ENCODE measurements around the gene WDR53.
"Not testable (repeated sequence)": the region's sequence is repeated elsewhere in the genome, so short reads cannot be mapped to it uniquely, and the experiment has no call there.

WDR53 gene

DNA sequence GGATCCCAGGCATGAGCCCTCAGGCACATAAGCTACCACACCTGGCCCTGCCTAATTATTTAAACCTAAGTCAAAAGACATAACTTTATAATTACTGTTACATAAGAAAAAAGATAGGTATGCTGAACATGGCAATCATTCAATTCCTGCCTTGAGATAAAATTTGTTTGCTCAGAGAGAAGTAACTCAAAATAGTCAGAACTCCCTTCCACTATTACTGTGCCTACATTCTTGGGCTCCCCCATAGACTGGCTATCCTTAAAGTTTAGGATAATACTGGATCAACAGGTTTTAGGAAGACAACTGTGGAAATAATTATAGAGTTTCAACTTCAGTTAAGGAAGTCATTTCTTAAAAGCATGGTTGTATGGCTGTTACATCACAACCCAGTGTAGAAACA, 9.9 kb downstream of the WDR53 start:
- no peak for DNase-seq (ENCODE audit: low read depth)

DNA sequence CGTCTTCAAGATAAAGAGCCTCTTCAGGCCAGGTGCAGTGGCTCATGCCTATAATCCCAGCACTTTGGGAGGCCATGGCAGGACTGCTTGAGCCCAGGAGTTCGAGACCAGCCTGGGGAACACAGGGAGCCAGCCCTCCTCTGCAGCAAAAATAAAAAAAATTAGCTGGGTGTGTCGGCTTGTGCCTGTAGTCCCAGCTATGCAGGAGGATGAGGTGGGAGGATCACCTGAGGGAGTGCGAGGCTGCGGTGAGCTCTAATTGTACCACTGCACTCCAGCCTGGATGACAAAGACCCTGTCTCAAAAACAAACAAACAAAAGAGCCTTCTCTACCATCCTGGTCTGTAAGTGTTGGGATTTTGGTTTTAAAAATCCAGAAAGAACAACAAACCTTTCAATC, 11.1 kb downstream of the WDR53 start:
- DNase-seq (ENCODE audit: low read depth) = no peak

DNA sequence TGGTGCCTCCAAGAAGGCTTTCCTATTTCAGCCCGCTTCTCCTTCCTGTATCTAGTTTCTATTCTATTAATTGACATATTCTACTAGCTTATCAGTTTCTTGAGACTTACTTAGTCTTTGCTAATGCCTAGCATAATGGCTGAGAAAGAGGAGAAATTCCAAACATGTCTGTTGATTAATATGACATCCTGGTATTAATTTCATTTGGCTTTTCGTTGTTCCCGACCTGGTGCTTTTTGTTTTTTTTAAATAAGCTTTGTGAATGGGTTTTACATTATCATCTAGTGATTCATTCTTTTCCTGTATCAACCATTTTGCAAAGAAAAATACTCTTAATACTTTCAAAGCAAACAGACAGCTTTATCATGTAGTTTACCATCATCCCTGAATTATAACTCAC, 13.1 kb downstream of the WDR53 start:
- DNase-seq (ENCODE audit: low read depth) = no peak

DNA sequence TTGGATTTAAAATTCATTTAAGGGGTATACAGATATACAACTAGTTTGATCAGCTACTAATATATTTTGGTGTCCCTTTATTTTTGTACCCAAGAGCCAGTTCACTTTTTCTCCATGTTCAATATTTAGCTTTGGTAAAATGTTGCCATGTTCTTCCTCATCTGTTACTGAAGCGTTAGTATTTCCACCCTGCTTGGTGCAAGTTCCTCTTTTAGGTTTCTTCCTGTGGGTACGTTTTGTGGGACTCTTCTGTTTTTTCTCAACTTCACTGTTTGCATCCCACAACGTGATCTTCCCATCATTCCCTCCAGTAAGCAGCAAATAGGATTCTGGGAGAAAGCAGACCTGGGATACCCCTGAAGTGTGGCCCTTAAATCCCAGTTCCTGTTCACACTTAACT, 14.1 kb downstream of the WDR53 start:
- DNase-seq (ENCODE audit: low read depth) = no peak

DNA sequence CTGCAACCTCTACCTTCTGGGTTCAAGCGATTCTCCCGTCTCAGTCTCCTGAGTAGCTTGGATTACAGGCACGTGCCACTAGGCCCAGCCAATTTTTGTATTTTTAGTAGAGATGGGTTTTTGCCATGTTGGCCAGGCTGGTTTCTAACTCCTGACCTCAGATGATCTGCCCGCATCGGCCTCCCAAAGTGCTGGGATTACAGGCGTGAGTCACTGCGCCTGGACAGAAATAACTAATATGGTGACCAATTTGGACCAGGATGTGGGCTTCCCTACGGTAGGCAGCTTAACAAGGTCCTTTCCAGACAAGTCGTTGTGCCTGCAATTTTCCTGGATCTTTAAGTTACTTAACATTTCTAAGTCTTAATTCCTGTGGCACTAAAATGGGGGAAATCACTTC, 14.8 kb downstream of the WDR53 start:
- DNase-seq (ENCODE audit: low read depth) = no peak

DNA sequence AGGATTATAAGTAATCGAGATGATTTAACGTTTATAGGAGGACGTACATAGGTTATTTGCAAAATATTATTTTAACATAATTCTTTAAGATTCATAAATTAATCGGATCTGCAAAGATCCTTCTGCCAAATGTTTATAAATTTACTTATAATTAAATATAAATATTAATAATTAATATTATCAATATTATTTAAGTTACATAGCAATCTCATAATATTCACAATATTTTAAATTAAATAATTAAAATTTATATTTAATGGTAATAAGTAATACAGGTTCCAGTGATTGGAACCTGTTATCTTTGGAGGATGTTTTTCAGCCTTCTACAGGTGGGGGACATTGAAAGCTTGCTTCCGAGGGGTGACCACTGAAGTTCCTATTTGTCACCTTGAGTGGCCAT, 16.1 kb downstream of the WDR53 start:
- no peak for DNase-seq (ENCODE audit: low read depth)

DNA sequence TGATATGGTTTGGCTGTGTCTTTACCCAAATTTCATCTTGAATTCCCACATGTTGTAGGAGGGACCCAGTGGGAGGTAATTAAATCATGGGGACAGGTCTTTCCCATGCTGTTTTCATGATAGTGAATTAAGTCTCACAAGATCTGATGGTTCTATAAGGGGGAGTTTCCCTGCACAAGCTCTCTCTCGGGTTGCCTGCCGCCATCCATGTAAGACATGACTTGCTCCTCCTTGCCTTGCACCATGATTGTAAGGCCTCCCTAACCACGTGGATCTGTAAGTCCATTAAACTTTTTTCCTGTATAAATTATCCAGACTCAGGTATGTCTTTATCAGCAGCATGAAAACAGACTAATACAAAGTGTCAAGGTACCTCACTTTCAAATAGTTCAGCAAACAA, 18.2 kb downstream of the WDR53 start:
- not testable (repeated sequence) for DNase-seq (ENCODE audit: low read depth)

DNA sequence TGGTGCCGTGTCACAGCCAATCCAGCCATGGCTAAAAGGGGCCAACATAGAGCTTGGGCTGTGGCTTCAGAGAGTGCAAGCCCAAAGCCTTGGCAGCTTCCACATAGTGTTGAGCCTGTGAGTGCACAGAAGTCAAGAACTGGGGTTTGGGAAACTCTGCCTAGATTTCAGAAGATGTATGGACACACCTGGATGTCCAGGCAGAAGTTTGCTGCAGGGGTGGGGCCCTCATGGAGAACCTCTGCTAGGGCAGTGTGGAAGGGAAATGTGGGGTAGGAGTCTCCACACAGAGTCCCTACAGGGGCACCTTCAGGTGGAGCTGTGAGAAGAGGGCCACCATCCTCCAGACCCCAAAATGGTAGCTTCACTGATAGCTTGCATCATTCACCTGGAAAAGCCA, 19.0 kb downstream of the WDR53 start:
- DNase-seq (ENCODE audit: low read depth) = not testable (repeated sequence)

DNA sequence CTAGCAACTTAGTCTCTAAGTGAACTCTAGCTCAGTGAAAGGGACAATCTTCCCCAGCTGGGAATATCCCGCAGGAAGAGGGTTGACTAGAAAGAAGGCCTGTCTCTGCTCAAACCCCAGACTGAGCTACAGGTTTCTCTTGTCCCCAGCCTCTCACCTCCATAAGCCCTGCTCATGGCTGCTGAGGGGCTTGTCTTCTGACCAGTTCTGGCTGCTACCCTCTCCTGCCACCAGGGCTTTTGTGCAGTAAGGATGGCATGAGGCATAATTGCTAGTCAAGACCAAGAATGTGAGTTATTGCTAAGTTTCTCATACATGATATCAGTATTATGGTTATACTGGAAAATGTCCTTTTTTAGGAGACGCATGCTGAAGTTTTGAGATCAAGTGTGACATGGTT, 21.3 kb downstream of the WDR53 start:
- DNase-seq (ENCODE audit: low read depth) = no peak

DNA sequence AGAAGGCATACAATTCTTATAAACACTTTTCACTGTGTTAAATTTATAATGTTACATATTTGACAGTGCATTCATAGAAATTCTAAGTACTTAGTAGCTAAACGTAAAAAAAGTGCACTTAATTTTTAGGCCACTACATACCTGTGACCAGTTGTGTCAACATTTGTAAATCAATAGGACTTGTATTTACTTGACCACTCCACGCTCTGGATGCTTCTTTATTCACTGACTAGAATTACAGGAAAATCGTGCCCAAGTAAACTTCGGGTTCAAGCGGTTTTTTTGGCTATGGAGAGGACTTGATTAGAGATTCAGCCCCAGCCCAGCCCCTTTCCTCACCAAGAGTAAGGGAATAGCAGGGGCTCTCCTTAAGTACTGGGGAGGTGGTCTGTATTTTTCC, 21.8 kb downstream of the WDR53 start:
- no peak for DNase-seq (ENCODE audit: low read depth)

DNA sequence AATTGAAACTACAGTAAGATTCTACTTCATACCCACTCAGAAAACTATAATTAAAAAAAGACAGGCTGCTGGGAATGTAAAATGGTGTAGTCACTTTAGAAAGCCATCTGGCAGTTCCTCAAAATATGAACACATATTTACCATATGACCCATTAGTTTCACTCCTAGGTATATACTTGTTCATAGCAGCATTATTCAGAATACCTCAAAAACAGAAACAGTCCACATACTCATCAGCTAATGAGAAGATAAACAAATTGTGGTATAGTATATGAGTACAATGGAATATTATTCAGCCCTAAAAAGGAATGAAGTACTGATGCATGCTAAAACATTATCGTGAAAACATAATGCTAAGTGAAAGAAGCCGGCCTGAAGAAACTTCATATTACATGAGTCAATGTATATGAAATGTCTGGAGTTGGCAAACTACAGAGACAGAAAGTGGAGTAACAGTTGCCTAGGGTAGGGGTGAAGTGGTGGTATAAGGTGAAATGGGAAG, 23.8 kb downstream of the WDR53 start:
- DNase-seq (ENCODE audit: low read depth) = no peak

DNA sequence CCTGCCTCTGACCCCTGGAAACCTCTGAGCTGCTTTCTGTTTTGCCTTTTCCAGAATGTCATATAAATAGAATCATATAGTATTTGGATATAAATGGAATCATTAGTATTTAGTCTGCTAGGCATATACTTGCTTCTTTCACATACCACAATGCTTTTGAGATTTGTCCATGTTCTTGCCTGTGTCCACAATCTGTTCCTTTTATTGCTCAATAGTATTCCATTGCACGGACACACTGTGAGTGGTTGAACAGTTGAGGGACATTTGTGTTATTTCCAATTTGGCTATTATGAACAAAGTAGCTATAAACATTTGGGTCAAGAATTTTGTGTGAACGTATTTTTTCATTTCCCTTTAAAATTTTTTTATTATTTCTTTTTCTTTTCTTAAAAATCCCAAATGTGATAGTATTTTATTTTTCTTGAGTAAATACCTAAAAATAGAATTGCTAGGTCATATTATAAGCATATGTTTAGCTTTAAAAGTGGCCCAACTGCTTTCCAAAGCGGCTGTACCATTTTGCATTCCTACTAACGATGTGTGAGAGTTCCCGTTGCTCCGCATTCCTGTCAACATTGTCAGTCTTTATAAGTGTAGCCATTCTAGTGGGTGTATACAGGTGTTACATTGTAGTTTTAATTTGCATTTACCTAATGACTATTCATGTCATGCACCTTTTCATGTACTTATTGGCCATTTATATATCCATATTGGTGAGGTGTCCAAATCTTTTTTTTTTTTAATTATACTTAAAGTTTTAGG, 26.5 kb downstream of the WDR53 start:
- no peak for DNase-seq (ENCODE audit: low read depth)

DNA sequence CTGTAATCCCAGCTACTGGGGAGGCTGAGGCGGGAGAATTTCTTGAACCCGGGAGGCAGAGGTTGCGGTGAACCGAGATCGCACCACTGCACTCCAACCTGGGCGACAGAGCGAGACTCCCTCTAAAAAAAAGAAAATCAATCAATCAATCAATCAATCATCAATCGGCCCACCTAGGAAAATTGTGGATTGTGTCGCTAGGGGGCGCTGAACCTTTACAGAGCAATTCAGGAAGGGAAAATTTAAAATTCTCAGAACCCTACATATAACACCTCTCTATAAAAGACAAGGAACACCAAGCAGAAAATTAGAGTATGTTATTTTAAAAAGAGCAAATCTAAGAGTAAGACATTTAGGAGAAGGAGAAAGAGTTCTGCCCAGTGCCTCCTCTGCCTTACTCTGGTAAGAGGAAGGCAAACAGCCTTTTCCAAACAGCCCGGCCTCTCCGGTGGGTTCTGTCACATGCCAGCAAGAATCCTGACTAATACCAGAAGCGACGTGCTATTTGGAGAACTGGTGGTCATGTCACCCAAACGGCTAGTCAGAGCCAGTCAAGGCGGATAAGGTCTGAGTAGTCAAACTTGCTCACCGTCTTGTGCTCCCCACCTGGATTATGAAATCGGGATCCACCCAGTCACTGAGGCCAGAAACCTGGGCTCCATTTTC, 30.9 kb downstream of the WDR53 start:
- DNase-seq (ENCODE audit: low read depth) = peak; percentile 15

DNA sequence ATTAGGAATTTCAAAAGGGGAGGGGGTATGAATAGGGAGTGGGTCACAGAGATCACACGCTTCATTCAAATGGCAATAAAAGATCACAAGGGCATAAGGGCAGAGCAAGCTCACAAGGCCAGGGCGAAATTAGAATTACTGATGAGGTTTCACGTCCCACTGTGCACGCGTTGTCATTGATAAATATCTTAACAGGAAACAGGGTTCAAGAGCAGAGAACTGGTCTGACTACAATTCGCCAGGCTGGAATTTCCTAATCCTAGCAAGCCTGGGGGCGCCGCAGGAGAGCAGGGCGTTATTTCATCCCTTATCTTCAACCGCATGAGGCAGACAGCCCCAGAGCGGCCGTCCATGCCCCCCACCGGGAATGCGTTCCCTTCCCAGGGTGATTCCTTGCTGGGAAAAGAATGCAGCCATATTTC, 35.1 kb downstream of the WDR53 start:
- DNase-seq (ENCODE audit: low read depth) = no peak

DNA sequence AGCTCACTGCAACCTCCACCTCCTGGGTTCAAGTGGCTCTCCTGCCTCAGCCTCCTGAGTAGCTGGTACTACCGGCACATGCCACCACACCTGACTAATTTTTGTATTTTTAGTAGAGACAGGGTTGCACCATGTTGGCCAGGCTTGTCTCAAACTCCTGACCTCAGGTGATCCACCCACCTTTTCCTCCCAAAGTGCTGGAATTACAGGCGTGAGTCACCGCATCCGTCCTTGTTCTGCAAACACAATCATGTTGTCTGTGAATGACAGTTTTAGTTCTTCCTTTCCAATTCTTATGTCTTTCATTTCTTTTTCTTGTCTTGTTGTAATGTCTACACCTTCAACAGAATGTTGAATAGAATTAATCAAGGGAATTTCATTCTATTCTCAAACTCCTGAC, 36.9 kb downstream of the WDR53 start:
- no peak for DNase-seq (ENCODE audit: low read depth)

DNA sequence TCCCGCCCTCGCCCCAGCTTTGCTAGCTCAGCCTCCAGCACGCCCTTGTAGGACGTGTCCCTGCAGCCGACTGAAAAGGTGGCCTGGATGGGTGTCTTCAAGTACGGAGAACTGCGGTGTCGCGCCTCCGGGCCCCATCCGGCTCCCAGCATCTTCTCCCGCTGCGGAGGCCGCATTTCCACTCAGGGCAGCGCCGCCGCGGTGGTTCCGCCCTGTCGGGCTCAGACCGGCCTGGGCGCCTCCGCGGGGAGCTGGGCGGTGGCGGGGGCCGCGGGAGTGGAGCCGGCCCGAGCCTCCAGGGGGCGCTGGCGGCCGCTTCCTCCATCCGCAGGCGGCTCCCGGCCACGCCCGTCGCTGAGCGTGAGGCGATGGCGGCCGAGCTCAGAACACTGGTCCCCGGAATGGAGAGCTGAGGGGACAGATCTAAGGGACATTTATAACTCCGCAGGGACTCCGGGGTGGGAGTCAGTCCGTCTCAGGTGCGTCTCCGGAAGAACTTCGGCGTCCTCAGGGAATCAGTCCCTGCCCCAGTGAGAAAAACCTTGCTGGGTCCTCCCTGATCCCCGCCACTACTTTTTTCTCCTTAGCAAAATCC, 39.6 kb downstream of the WDR53 start:
- peak; percentile 64 for DNase-seq (ENCODE audit: low read depth)

DNA sequence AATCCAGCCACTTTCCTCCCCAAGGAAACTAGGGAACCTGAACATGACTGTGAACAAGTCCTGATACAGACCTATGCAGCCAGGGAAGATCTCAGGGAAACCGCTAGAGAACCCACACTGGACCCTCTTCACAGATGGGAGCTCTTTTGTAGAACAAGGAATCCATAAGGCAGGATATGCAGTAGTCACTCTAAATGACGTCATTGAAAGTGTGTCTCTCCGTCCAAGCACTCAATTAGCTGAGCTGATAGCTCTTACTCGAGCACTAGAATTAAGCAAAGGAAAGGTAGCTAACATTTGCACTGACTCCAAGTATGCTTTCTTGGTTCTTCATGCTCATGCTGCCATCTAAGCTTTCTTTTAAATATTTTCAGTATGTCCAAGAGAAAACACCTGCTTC, 43.2 kb downstream of the WDR53 start:
- DNase-seq (ENCODE audit: low read depth) = no peak

DNA sequence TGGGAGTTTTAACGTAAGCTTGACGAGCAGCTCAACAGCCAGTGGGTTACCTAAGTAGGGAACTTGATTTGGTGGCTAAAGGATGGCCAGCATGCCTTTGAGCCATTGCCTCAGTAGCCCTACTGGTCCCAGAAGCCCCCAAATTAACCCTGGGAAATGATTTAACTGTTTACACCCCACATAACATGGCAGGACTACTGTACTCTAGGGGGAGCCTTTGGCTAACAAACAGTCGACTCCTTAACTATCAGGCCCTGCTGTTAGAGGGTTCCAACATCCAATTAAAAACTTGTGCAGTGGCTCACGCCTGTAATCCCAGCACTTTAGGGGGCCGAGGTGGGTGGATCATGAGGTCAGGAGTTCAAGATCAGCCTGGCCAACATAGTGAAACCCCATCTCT, 43.8 kb downstream of the WDR53 start:
- no peak for DNase-seq (ENCODE audit: low read depth)

DNA sequence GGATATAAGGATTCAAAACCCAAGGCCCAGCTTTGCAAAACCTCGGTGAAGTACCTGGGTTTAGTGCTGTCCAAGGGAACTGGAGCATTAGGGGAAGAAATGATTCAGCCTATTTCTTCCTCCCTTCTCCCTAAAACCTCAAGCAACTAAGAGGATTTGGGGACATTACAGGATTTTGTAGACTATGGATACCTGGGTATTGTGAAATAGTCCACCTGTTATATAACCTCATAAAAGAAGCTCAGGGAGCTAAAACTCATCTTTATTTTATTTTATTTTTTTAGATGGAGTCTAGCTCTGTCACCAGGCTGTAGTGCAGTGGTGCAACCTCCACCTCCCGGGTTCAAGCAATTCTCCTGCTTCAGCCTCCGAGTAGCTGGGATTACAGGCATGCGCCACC, 44.5 kb downstream of the WDR53 start:
- DNase-seq (ENCODE audit: low read depth) = no peak

DNA sequence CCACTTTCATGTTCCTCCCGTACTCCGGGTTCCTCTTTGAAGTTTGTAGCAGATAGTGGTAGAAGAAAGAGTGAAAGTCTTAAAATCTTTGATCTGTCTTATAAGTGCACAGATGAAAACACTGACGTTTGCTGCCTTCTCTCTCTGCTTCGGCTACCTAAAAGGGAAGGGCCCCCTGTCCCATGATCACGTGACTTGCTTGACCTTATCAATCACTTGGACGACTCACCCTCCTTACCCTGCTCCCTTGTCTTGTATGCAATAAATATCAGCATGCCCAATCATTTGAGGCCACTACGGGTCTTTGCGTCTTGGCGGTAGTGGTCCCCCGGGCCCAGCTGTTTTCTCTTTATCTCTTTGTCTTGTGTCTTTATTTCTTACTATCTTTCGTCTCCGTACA, 47.1 kb downstream of the WDR53 start:
- not testable (repeated sequence) for DNase-seq (ENCODE audit: low read depth)

DNA sequence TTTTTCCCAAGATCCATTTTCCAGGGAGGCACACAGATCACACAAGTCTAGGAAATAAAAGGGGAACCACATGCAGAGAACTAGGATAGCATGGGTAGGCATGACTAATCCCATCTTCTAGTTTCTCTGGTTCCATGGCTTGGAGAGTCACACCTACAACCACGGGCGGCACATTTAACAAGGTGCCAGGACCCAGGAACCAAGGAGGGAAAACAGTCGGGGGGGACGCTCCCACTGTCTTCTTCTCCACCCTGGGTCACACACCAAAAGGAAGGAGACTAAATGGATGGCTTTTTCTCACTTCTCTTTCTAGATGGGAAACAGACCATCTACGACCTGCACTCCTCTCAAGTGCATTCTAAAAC, 48.7 kb downstream of the WDR53 start:
- no peak for DNase-seq (ENCODE audit: low read depth)

DNA sequence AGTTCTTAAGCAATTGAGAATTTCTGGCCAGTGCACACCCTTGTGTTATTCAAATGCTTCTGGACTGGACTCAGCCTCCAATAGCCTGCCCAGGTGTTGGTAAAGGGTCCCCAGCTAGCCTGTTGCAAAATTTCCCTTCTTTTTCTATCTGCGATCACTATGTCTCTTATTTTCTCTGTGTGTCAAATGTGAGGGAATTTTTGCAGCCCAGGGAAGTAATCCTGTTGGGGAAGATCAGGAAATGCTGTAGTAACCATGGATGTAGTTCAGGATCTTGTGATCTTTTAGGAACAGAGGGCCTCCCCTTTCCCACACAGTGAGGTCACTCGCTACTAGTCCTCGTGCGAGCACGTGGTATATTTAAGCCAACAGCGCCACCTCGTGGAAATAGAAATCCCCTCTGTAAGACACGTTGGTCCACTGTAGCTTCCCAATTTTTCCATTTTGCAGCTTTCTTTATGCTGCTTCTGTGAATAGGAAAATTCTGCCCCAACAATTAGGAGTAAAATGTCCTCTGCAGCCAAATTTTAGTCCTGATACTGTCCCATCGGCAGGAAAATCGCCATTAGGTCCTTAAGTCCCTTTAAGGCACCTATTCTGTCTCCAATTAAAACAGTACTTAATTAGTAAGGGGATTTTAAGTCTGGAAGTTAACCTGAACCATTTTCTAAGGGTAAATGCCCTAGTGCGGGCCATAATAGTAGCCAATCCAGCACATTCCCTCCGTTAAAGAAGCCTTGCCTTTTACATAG, 49.2 kb downstream of the WDR53 start:
- DNase-seq (ENCODE audit: low read depth) = no peak

DNA sequence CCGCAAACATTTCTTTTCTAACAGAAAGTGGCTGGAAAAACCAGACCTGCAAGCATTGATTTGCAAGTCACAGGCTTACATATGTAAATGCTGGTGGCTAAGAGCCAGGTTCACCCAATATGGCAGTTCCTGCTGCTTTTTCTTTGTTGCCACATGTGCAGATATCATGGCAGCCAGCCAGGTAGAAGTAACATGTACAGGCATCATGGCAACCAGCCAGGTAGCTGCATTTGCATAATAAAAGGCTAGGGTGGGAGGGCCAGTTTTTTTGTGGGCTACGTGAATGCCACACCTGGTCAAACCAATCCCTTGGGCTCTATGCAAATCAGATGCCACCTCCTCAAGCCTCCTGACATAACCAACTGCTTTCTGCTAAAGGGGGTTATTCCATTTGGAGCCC, 50.4 kb downstream of the WDR53 start:
- no peak for DNase-seq (ENCODE audit: low read depth)

Measured in stimulated activated CD8-positive, alpha-beta memory T cell treated with anti-CD3 and anti-CD28 coated beads, Interleukin-12 subunit alpha, Interleukin-12 subunit beta, amount 100 ng/mL, for 4 hours (primary cell).